Upper lobe of right lung (tissue), 1 donor: Measurements from ENCODE around the gene CBFA2T3. TPM values are rescaled to one million over a fixed set of nuclear protein-coding genes. Genes with fewer than 3 reads are reported as not detected.
"Not testable (repeated sequence)": the region's sequence is repeated elsewhere in the genome, so short reads cannot be mapped to it uniquely, and the experiment has no call there.

Experiments used
- ATAC-seq: fragments of 200-7000 bp; cut with Tn5 transposase; one replicate; pipeline ENCODE4 v1.9.1; 2020; ENCODE audit warnings: mild to moderate bottlenecking, moderate library complexity
- DNase-seq: peaks from one replicate; pipeline ENCODE4 v3.0.0-alpha.2; 2020
- H3K27ac ChIP-seq: fragments of 200-600 bp; one replicate; pipeline ENCODE4 v1.8.0; 2022
- H3K27me3 ChIP-seq: fragments of 200-600 bp; one replicate; pipeline ENCODE4 v1.8.0; 2022; ENCODE audit warnings: mild to moderate bottlenecking
- H3K36me3 ChIP-seq: fragments of 200-600 bp; one replicate; pipeline ENCODE4 v1.8.0; 2022
- H3K4me1 ChIP-seq: fragments of 200-600 bp; one replicate; pipeline ENCODE4 v1.8.0; 2022
- H3K4me3 ChIP-seq: fragments of 200-600 bp; one replicate; pipeline ENCODE4 v1.8.0; 2022; ENCODE audit warnings: mild to moderate bottlenecking
- H3K9me3 ChIP-seq: fragments of 200-600 bp; one replicate; pipeline ENCODE4 v1.8.0; 2022
- CTCF ChIP-seq: fragments of 200-600 bp; IDR thresholded peaks from one replicate; pipeline ENCODE4 v1.8.0; 2022; ENCODE audit warnings: antibody characterized with exemption
- intact Hi-C: fragments of 100-400 bp; cut with DNase I; formaldehyde crosslinking; loops from one replicate; pipeline ENCODE4 v1.11.0; 2022
- total RNA-seq: library from RNA; stranded (reverse); fragmentation: NEBNext Ultra II Directional; extraction: Animal tissue kit (Norgen Biotek cat#: 25700); gene quantifications from one replicate; pipeline ENCODE4 v1.2.1, GENCODE V29; 2021
- donor health status: DM: no; HTN: yes; CAD: no; lungs with severe emphysema.

CBFA2T3 gene
- total RNA-seq, 1 donor from 2014 or later: 19.0 TPM

GRCh38 chr16:89009343-89010209 lies 32.6 kb upstream of the CBFA2T3 start:
- DNase-seq (peak; percentile 64), ATAC-seq (peak; percentile 50)
- Histone ChIP-seq H3K36me3 (no peaks in the 10 kb centered on the region), H3K4me3 (no peak overlapping the region), H3K9me3 (no peaks in the 10 kb centered on the region), H3K4me1 (no peaks in the 10 kb centered on the region), H3K27me3 (peaks cover 15% of the 10 kb centered on the region), H3K27ac (no peak overlapping the region)
- intact Hi-C loops: no loop called here
- no peak for TF ChIP-seq CTCF

- H3K27me3 ChIP-seq: peaks cover 23% of the 10 kb centered on the region
- H3K4me3 ChIP-seq, intact Hi-C loops, H3K27ac ChIP-seq, H3K36me3 ChIP-seq, H3K4me1 ChIP-seq, H3K9me3 ChIP-seq, ATAC-seq: not testable (repeated sequence)
- peak; percentile 48 for DNase-seq
These were observed 31.8 kb upstream of the CBFA2T3 start for GRCh38 chr16:89008796-89009195.

DNA sequence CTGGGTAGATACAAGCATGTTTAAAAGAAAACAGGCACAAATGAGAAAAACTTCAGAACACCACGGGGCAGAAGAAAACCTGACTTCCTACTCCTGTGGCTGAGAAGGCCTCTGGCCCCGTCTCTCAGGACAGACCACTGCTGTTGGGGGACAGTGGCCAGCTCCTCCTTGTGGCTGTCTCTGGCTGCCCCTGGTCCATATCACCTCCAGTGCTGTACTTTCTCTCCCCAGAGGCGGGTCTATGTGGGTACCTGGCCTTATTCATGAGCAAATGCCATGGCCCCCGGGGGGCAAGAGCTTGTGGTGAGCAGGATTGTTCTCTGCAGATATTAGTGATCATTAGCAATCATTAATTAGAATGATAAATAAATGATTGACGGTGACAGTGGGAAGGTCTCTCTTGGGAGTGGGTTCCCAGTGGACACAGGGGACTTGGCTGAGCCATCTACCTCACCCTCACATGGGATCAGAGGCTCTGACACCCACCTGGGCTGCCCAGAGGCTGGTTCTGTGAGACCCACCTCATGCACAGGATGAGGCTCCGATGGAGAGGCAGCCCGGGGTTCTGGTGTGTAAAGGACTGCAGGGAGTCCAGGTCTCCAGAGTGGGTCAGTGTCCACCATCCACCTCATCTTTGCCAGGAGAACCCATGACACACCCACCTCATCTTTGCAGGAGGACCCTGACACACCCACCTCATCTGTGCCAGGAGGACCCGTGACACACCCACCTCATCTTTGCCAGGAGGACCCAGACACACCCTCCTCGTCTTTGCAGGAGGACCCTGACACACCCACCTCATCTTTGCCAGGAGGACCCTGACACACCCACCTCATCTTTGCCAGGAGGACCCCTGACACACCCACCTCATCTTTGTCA lies 30.6 kb upstream of the CBFA2T3 start:
- Histone ChIP-seq H3K9me3 (no peaks in the 10 kb centered on the region), H3K4me1 (peaks cover 6% of the 10 kb centered on the region), H3K27ac (no peak overlapping the region), H3K36me3 (no peaks in the 10 kb centered on the region), H3K27me3 (peaks cover 28% of the 10 kb centered on the region), H3K4me3 (no peak overlapping the region)
- TF ChIP-seq CTCF: no peak
- ATAC-seq (peak; percentile 12), DNase-seq (peak; percentile 54)
- intact Hi-C loops: no loop called here

GRCh38 chr16:89006036-89006752 lies 29.2 kb upstream of the CBFA2T3 start:
- peak; percentile 7 for ATAC-seq
- intact Hi-C loops: no loop called here
- DNase-seq: peak; percentile 60

GRCh38 chr16:89005201-89006035 lies 28.4 kb upstream of the CBFA2T3 start:
- no peak for ATAC-seq
- Histone ChIP-seq H3K27me3 (peaks cover 43% of the 10 kb centered on the region), H3K36me3 (no peaks in the 10 kb centered on the region), H3K9me3 (no peaks in the 10 kb centered on the region), H3K4me3 (no peak overlapping the region), H3K27ac (no peak overlapping the region), H3K4me1 (peaks cover 6% of the 10 kb centered on the region)
- DNase-seq: no peak
- no peak for TF ChIP-seq CTCF
- intact Hi-C loops: no loop called here

More at GRCh38 chr16:89006036-89006752, 29.2 kb upstream of the CBFA2T3 start:
- no peak overlapping the region for H3K4me3 ChIP-seq
- H3K27me3 ChIP-seq: peaks cover 35% of the 10 kb centered on the region
- no peak for TF ChIP-seq CTCF
- peaks cover 6% of the 10 kb centered on the region for H3K4me1 ChIP-seq
- H3K9me3 ChIP-seq: no peaks in the 10 kb centered on the region
- H3K36me3 ChIP-seq: no peaks in the 10 kb centered on the region
- no peak overlapping the region for H3K27ac ChIP-seq
